Prostate gland (tissue), 2 donors: ENCODE measurements around the gene TNFRSF14. TPM values are rescaled to one million over a fixed set of nuclear protein-coding genes. Genes with fewer than 3 reads are reported as not detected.

Source experiments
- DNase-seq: peaks from one replicate; pipeline ENCODE4 v3.0.0-alpha.2; 2019; ENCODE audit warnings: low spot score
- H3K27ac ChIP-seq, 2 donors: fragments of 200-600 bp; sonication (generic); 2 replicates each; pipeline ENCODE4 v1.5.1; 2017 to 2019
- H3K27me3 ChIP-seq: fragments of 200-600 bp; sonication (generic); replicated peaks from 2 replicates; pipeline ENCODE4 v1.5.1; 2019; ENCODE audit not compliant: insufficient read depth
- H3K36me3 ChIP-seq, 2 donors: fragments of 200-600 bp; sonication (generic); 1 replicate in 1 of 2; 2 replicates in 1 of 2; pipeline versions ENCODE4 v1.5.1 to v1.8.1; 2017 to 2019
- H3K4me1 ChIP-seq: fragments of 200-600 bp; sonication (generic); replicated peaks from 2 replicates; pipeline ENCODE4 v1.5.1; 2019
- H3K4me3 ChIP-seq, 2 donors: fragments of 200-600 bp; sonication (generic); 2 replicates each; pipeline ENCODE4 v1.5.1; 2017 to 2019
- H3K9me3 ChIP-seq: fragments of 200-600 bp; sonication (generic); 2 replicates; pipeline ENCODE4 v1.5.1; 2017
- CTCF ChIP-seq, 4 experiments: fragments of 200-600 bp in 2 of 4; fragments of 450-650 bp in 2 of 4; sonication (generic) in 2 of 4; IDR thresholded peaks; 1 replicate in 3 of 4; 2 replicates in 1 of 4; pipeline ENCODE4 v1.5.1; 2016 to 2019; ENCODE audit warnings: antibody characterized with exemption in 4 of 4, mild to moderate bottlenecking in 2 of 4, moderate library complexity in 2 of 4
- POLR2A ChIP-seq: fragments of 450-650 bp; IDR thresholded peaks from one replicate; pipeline ENCODE4 v1.6.1; 2016; ENCODE audit warnings: antibody characterized with exemption, mild to moderate bottlenecking
- POLR2AphosphoS5 ChIP-seq: sonication (generic); formaldehyde crosslinking; IDR thresholded peaks from one replicate; pipeline ENCODE4 v1.6.1; 2017; ENCODE audit warnings: antibody characterized with exemption
- WGBS: methylation state at CpG from one replicate; pipeline ENCODE4 v1.1.5; 2018; 5-methylcytosine and 5-hydroxymethylcytosine counted together
- intact Hi-C: fragments of 100-400 bp; cut with DNase I; formaldehyde crosslinking; loops from one replicate; pipeline ENCODE4 v1.14.2; 2022
- total RNA-seq, 2 donors: library from RNA; depleted of rRNA; stranded (reverse); fragments of >200 nt; gene quantifications; one replicate each; pipeline ENCODE4 v1.1.0, GENCODE V29; 2016

Gene TNFRSF14
- total RNA-seq, 2 donors from 2014 or later, result 83.3 to 105 TPM

- 88% methylated on average over 15 of the region's 15 CpGs for WGBS
- DNase-seq, result no peak
- Histone ChIP-seq H3K36me3 (no peaks in the 10 kb centered on the region), H3K9me3 (no peaks in the 10 kb centered on the region), H3K27ac (no peak overlapping the region), H3K4me3 (no peak overlapping the region), H3K4me1 (peaks cover 15% of the 10 kb centered on the region), H3K27me3 (no peaks in the 10 kb centered on the region)
- TF ChIP-seq POLR2AphosphoS5, result no peak
- intact Hi-C loops, result no loop called here
Measured at GRCh38 chr1:2560299-2561073, 4.3 kb downstream of the TNFRSF14 start.

GRCh38 chr1:2561446-2561845 lies 5.3 kb downstream of the TNFRSF14 start:
- TF ChIP-seq POLR2A (no peak), CTCF (IDR thresholded peaks at IDR 0.05) (no peak), POLR2AphosphoS5 (no peak)
- no peak for DNase-seq
- peaks cover 9% of the 10 kb centered on the region for H3K4me1 ChIP-seq
- H3K36me3 ChIP-seq, result no peaks in the 10 kb centered on the region
- no peak overlapping the region for H3K4me3 ChIP-seq
- 85% methylated on average over 11 of the region's 11 CpGs for WGBS
- H3K27me3 ChIP-seq, result no peaks in the 10 kb centered on the region
- intact Hi-C loops, result no loop called here
- no peak overlapping the region for H3K27ac ChIP-seq
- no peaks in the 10 kb centered on the region for H3K9me3 ChIP-seq

GRCh38 chr1:2561898-2562895 lies 6.0 kb downstream of the TNFRSF14 start:
- intact Hi-C loops, result no loop called here
- H3K27ac ChIP-seq, result no peak overlapping the region
- WGBS, result 89% methylated on average over 24 of the region's 24 CpGs
- no peak for TF ChIP-seq POLR2A
- TF ChIP-seq CTCF (IDR thresholded peaks at IDR 0.05), result peak in 2 of 4 experiments; percentile 23 to 46
- DNase-seq, result no peak
- no peak overlapping the region for H3K4me3 ChIP-seq
- H3K4me1 ChIP-seq, result peaks cover 7% of the 10 kb centered on the region
- no peaks in the 10 kb centered on the region for H3K9me3 ChIP-seq
- H3K27me3 ChIP-seq, result no peaks in the 10 kb centered on the region
- no peaks in the 10 kb centered on the region for H3K36me3 ChIP-seq

GRCh38 chr1:2563205-2563604 lies 7.0 kb downstream of the TNFRSF14 start:
- Histone ChIP-seq H3K4me1 (no peaks in the 10 kb centered on the region), H3K9me3 (no peaks in the 10 kb centered on the region), H3K4me3 (no peak overlapping the region), H3K36me3 (no peaks in the 10 kb centered on the region), H3K27me3 (no peaks in the 10 kb centered on the region), H3K27ac (no peak overlapping the region)
- WGBS, result 67% methylated on average over 12 of the region's 18 CpGs
- intact Hi-C loops, result no loop called here
- TF ChIP-seq POLR2A (no peak), POLR2AphosphoS5 (no peak), CTCF (IDR thresholded peaks at IDR 0.05) (no peak)
- DNase-seq, result no peak

GRCh38 chr1:2564006-2564814 lies 8.0 kb downstream of the TNFRSF14 start:
- H3K27me3 ChIP-seq, result no peaks in the 10 kb centered on the region
- H3K27ac ChIP-seq, result no peak overlapping the region
- intact Hi-C loops, result no loop called here
- no peak overlapping the region for H3K4me3 ChIP-seq
- no peak for TF ChIP-seq CTCF (IDR thresholded peaks at IDR 0.05)
- no peak for TF ChIP-seq POLR2A
- TF ChIP-seq POLR2AphosphoS5, result no peak
- H3K9me3 ChIP-seq, result no peaks in the 10 kb centered on the region
- H3K36me3 ChIP-seq, result no peaks in the 10 kb centered on the region
- 75% methylated on average over 19 of the region's 20 CpGs for WGBS
- no peaks in the 10 kb centered on the region for H3K4me1 ChIP-seq
- no peak for DNase-seq
